Panc1 (cell line): ENCODE results near the gene CDH23.

Experiments used
- POLR2AphosphoS5 ChIP-seq: IDR thresholded peaks from 2 replicates; pipeline ENCODE4 v1.6.1; 2012; ENCODE audit warnings: mild to moderate bottlenecking, low read depth, low read length, moderate library complexity
- SIN3A ChIP-seq: IDR thresholded peaks from 2 replicates; pipeline ENCODE4 v1.6.1; 2012; ENCODE audit warnings: low read depth, mild to moderate bottlenecking, low read length, moderate library complexity, borderline replicate concordance; ENCODE audit not compliant: insufficient read depth
- TF ChIP-seq, protein P1 (sequence below): fragments of 450-650 bp; IDR thresholded peaks from 2 replicates; pipeline ENCODE4 v1.5.1; 2017; ENCODE audit warnings: mild to moderate bottlenecking

DNA sequence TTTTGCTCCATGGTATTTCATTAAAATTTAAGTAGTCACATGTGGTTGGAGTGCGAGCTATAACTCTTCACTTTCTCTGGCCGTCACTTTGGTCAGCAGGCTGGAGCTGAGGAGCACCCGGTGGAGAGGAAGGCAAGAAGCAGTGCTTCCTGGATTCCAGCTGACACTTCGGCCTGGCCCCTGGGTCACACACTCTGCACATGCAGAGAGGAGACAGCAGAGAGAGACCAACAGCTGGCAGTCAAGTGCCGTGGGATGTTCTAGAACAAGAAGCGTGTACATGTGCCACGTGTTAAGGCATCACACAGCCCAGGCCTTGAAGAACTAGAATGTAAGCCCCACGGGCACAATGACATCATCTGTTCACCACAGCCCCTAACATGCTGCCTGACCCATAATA lies 424.2 kb downstream of the CDH23 start:
- TF ChIP-seq, protein P1, sequence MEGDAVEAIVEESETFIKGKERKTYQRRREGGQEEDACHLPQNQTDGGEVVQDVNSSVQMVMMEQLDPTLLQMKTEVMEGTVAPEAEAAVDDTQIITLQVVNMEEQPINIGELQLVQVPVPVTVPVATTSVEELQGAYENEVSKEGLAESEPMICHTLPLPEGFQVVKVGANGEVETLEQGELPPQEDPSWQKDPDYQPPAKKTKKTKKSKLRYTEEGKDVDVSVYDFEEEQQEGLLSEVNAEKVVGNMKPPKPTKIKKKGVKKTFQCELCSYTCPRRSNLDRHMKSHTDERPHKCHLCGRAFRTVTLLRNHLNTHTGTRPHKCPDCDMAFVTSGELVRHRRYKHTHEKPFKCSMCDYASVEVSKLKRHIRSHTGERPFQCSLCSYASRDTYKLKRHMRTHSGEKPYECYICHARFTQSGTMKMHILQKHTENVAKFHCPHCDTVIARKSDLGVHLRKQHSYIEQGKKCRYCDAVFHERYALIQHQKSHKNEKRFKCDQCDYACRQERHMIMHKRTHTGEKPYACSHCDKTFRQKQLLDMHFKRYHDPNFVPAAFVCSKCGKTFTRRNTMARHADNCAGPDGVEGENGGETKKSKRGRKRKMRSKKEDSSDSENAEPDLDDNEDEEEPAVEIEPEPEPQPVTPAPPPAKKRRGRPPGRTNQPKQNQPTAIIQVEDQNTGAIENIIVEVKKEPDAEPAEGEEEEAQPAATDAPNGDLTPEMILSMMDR, result no peak
- TF ChIP-seq SIN3A (no peak), POLR2AphosphoS5 (no peak)
